GM19372 (cell line): ENCODE data around the gene TRAPPC12.
"Not testable (repeated sequence)": the region's sequence is repeated elsewhere in the genome, so short reads cannot be mapped to it uniquely, and the experiment has no call there.

ENCODE experiments used
- ATAC-seq: cut with Tn5 transposase; IDR thresholded peaks from one replicate; pipeline ENCODE4 v1.9.1; 2021; ENCODE audit warnings: mild to moderate bottlenecking, low read depth, moderate library complexity; ENCODE audit not compliant: unreplicated experiment

TRAPPC12 gene

DNA sequence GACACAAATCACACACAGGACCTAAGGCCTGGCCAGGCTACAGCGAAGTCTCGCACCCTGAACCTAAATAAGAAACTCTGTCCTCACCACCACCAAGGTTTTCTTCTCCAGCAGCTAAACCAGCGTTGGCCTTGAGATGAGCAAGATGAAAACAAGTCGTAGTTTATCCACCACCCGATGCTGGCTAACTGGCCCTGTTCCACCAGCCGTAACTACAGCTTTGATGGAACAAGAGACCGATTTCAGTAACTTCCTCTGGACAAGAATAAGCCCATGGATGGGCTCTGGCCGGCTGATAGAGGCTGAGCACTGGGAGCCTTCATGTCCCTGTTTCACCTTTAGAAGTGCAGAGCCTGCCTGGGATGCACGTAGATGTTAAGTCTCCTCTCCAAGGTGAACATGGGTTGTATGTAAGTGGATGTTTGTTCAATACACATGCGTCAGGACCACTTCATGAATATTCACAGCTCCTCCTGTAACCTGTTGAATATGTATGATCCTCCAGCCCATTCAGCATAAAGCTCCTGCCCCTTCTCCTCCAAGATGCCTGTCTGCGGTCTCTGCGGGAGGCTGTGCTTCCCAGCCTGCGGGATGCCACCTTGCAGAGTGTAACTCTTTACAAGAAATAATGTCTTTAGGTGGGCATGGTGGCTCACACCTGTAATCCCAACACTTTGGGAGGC is 115.6 kb downstream of the TRAPPC12 start:
- ATAC-seq: no peak

DNA sequence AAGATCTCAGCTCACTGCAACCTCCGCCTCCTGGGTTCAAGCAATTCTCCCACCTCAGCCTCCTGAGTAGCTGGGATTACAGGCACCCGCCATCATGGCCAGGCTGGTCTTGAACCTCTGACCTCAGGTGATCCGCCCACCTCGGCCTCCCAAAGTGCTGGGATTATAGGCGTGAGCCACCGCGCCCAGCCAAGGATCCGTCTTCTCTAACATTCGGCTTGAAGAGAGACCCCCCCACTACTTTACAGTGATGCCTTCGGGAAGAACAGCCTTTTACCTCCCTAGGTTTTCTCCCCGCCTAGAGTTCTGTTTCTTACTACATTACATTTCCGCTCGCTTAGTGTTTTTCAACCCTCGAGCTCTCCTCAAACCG is 117.2 kb downstream of the TRAPPC12 start:
- not testable (repeated sequence) for ATAC-seq

DNA sequence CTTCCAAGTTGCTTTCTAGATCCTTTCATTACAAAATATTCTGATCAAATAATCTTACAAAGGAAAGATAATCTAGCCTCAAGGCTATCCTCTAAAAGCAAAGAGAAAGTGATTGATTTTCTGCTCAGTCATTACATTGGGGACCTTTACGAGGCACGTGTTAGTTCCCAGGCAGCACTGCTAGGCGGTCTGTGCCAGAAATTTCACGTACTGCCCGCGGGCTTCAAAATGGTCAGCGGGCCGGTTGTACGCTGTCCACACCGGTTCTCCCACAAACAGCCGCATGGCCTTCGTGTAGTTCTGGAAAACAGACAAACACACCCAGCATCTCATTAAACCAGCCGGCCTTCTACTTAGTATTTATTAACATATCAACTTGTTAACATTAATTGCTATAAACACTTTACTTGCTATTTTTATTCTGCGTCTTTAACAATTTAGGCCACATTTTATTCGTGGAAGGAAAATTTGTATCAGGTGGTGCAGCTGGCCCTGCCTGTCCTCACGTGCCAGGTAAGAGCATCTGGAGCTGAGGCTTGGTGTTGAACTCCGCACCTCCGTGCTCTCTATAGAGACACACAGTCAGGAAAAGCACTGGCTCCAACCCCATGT is 119.4 kb downstream of the TRAPPC12 start:
- no peak for ATAC-seq

DNA sequence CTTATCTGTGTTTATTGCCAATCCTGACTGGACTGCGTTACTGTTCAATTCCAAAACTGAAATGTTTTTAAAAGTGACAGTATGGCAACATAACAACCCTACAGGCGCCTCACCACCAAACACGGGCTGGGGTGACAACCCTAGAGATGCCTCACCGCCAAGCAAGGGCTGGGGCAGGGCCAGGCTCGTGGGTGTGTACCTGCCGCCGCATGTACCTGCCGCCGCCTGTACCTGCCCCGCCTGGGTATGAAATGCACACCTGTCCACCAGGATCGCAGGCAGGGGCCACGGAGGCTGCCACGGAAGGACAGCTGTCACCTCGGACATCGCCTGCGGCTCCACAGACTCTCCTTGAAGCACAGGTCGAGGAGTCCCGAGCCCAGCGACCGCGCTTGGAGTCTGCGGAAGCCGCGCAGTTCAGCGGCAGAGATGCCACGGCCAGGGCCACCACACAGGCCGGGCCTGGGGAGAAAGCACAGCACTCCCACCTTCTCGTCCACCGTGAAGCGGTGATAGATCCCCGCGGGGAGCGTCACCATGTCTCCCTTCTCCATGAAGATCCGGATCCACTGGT is 120.9 kb downstream of the TRAPPC12 start:
- no peak for ATAC-seq

DNA sequence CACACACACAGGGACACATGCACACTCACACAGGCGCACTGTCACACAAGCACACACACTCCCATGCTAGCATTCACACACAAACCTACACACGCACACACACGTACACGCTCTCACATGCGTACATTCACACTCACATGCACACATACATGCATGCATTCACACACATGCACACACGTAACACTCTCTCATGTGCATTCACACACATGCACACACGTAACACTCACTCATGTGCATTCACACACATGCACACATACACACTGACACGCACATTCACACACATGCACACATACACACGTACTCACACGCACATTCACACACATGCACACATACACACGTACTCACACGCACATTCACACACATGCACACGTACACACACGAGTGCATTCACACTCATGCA is 123.6 kb downstream of the TRAPPC12 start:
- no peak for ATAC-seq

DNA sequence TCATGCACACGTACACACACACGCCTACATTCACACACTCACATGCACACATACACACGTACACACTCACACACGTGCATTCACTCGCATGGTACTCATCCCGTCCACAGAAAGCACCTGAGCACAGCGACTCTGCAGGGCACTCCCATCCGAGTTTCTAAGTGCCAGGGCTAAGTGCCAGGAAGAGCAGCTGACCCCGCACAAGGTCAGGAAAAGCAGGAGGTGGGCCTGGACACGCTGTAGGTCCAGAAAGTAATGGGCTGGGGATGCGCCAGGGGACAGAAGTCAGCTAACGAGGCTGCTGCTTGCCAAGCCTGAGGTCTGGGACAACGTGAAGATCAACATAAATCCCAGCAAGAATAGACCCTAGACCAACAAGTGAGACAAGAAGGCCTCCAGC is 124.0 kb downstream of the TRAPPC12 start:
- ATAC-seq: no peak

DNA sequence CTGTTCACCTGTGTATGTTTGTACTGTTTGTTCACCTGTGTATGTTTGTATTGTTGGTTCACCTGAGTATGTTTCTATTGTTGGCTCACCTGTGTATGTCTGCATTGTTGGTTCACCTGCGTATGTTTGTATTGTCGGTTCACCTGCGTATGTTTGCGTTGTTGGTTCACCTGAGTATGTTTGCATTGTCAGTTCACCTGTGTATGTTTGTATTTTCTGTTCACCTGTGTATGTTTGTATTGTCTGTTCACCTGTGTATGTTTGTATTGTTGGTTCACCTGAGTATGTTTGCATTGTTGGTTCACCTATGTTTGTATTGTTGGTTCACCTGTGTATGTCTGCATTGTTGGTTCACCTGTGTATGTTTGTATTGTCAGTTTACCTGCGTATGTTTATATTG is 125.2 kb downstream of the TRAPPC12 start:
- no peak for ATAC-seq

DNA sequence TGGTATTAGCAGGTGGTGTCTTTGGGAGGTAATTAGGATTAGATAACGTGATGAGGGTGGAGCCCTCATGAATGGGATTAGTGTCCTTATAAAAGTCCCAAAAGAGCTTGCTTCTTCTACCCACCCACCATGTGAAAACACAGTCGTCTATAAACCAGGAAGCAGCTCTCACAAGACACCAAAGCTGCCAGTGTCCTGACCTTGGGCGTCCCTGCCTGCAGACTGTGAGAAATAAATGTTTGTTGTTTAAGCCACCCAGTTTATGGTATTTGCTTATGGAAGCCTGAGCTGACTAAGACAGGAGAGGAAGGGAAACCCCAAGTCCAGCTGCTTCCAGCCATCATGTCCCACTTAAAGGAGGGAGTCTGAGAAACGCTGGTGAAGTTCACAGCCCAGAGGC is 126.3 kb downstream of the TRAPPC12 start:
- no peak for ATAC-seq

DNA sequence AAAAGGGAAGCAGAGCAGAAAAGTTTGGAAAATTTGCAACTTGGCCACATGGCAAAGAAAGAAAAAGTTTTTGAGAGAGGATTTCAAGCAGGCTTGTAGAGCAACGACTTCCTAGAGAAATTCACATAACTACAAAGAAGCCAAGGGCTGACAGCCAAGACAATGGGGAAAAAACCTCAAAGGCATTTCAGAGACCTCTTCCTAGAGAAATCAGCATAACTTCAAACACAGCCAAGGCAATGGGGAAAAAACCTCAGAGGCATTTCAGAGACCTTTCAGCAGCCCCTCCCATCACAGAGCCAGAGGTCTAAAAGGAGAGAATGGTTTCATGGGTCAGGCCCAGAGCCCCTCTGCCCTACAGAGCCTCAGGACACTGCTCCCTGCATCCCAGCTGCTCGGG is 132.6 kb downstream of the TRAPPC12 start:
- ATAC-seq: no peak

DNA sequence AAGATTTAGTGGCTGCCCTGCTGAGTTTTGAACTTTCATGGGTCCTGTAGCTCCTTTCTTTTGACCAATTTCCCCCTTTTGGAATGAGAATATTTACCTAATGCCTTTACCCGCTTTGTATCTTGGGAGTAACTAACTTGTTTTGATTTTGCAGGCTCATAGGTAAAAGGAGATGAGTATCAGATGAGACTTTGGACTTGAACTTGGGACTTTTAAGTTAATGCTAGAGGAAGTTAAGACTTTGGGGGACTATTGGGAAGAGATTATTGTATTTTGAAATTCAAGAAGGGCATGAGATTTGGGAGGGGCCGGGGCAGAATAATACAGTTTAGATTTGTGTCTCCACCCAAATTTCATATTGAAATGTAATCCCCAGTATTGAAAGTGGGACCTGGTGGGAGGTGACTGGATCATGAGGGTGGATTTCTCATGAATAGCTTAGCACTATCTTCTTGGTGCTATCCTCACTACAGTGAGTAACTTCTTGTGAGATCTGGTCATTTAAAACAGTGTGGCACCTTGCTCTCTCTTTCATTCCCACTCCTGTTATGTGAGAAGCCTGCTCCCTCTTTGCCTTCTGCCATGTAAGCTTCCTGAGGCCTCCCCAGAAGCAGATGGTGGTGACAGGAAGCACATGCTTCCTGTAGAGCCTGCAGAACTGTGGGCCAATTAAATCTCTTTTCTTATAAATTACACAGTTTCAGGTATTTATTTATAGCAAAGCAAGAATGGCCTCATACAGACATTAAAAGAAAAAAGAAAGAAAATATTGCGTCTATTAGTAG is 133.7 kb downstream of the TRAPPC12 start:
- no peak for ATAC-seq

DNA sequence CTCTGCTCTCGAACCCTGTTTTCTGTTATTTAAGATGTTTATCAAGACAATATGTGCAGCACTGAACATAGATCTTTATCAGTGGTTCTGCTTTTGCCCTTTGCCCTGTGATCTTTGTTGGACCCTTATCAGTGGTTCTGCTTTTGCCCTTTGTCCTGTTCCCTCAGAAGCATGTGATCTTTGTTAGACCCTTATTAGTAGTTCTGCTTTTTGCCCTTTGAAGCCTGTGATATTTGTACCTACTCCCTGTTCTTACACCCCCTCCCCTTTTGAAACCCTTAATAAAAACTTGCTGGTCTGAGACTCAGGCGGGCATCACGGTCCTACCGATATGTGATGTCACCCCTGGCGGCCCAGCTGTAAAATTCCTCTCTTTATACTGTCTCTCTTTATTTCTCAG is 135.9 kb downstream of the TRAPPC12 start:
- not testable (repeated sequence) for ATAC-seq

DNA sequence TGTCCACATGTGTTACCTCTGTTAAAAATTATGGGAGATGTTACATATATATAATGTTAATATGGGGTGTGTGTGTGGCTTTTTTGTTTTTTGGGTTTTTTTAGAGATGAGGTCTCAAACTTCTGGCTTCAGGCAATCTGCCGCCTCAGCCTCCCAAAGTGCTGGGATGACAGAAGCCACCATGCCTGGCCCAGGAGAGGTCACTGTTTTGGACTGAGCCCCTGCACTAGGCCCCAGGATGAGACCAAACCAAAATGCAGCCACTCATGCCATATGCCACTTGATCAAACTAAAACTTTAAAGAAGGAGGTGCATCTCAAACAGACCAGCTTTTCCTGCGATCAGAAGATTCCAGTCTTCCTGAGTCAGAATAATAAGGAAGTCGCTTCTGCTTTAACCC is 137.3 kb downstream of the TRAPPC12 start:
- ATAC-seq: no peak

DNA sequence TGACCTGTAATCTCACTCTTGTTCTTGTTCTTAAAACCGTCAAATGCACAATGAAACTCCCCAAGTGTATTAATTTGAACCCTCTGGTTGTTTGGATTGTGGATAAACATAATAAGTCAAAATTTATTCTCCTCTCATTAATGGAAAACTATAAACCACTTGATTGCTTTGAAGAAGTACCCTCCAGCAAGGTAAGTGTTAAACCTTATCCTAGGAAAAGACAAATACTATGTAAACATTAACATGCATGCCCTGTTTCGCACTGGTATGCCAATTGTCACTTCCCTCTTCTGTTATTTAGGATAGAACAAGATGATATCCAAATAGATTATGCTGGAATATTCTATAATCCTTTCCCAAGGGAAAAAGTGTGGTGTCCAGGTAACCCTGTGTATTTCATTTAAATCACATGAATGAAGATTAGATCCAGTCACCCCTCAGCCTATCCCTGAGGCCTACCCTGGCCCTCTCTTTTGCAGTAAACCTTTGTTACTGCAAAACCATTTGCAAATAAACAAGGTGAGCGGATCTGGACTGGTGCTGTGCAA is 138.5 kb downstream of the TRAPPC12 start:
- no peak for ATAC-seq

DNA sequence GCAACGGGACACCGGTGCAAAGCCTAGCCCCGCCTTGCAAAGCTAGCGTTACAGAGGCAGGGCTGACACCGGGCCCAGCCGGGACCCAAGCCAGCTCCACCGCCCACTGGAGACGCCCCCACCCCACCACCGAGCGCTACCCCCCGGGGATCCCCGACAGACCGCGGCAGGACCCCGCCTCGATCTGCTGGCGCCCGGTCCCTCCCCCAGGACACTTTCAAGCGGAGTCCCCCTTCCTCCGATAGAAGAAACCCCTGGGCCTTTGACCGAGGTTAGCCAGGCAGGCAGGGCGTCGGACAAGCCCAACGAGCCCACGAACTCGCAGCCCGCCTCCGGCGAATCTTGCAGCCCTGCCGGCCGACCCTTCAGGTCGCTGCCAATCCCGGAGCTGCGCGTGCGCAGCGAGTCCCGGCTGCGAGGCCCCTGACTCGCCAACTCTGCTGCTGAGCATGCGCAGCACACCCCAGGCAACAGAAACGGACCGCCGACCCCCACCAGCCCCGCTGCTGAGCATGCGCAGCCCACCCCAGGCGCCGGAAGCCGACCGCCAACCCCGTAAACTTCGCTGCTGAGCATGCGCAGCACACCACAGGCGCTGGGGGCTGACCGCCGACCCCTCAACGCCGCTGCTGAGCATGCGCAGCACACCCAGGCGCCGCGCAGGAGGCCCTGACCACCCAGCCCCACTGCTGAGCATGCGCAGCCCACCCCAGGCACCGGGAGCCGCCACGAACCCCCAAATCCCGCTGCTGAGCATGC is 139.2 kb downstream of the TRAPPC12 start:
- ATAC-seq: peak; percentile 77

DNA sequence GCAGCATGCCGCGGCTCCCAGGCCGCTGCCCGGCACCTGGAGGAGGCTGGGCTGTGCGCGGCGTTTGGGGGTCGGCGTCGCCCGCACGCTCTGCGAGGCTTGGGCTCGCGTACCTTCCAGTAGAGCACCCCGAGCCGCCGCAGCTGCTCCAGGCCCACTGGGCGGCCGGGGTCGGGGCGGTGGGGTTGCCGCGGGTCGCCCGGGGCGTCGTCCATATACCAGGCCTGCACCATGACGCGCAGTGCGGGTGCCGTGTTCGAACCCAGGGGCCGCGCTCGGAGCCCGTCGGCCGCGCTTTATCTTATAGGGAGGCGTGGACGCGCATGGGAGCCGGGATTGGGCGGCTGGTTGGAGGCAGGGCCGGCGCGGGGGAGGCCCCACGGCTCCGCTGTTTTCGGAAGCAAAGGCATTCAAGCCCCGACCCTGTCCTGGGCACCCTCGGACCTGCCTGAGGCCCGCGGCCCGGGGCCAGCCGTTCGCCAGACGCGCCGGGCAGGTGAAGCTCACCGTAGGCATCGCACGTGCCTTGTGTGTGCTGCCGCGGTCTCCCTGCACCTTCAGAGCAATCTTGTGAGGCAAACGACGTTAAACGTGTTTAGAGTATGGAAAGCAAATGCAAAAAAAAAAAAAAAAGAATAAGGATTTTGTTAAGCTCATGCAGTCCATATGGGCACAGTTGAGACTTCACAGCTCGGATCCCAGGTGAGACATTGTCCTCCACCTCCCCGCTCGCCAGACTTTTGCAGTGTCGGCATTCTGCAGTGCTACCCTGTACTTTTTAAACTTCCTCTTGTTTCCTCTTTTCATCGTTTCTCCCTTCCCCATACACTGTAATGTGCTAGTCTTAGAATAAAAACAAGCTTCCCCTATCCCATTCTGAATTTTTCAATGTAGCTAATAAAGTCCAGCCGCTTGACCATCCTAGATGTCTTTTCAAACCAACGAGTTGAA is 140.0 kb downstream of the TRAPPC12 start, which contains the start of gene ADI1:
TSS of gene ADI1 (minus strand) at position 277 of the 951 bp plus-strand sequence. CDS start at position 233, 44 bp downstream.
- peak; percentile 49 for ATAC-seq

DNA sequence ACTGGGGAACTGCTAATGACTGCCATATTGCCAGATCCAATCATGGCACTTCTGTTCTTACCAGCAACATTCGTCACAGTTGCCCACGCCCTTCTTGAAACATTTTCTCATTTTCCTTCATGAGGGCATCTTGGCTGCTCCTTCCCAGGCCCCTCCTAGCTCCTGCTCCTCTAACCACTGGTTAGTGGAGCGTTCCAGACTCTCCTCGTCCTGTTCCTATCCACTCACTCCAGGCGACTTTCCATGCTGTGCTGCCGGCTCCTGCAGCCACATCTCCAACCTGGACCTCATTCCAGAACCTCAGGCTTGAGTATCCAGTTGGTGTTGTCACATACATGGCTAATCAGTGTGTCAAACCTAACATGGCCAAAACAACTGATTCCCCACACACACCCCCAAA is 141.1 kb downstream of the TRAPPC12 start:
- ATAC-seq: no peak

DNA sequence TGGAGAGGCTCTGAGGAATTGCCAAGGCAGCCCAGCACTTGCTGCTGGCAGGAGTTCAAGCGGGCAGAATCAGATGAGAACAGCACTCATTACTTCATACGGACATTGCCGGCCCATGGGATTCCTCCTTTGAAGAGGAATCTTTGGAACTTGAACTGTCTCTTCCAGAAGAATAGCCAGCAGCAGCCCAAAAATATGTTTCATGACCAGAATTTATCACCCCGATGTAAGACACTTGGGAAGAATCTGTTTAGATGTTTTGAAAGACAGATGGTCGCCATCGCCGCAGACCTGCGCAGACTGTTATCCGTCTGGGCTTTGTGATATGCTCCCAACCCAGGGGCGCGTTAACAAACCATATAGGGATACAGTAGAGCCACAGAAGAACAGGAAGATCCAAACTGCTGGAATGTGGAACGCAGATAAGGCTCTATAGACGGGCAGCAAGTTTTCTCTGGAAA is 143.5 kb downstream of the TRAPPC12 start:
- ATAC-seq: no peak

DNA sequence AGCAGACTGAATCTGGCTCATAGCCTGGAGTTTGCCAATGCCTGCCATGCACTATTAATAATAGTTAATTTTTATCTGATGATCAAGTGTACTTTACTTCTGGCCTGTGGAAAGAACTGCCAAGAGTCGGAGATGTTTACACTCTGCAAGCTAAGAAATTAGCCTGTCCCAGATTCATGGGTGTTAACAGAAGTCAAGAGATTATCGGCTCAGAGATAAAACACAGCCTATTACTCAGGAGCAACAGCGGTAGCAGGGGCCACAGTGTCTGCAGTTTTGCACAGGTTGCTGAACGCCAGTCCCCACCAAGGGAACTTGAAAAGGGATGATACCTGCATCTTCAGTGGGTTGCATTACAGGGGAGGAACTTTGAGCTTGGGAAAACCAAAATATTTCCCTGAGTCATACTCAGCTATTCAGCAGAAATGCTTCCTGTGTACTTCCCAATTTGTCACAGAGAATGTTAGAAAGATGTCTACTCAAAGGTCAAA is 144.1 kb downstream of the TRAPPC12 start:
- ATAC-seq: no peak

DNA sequence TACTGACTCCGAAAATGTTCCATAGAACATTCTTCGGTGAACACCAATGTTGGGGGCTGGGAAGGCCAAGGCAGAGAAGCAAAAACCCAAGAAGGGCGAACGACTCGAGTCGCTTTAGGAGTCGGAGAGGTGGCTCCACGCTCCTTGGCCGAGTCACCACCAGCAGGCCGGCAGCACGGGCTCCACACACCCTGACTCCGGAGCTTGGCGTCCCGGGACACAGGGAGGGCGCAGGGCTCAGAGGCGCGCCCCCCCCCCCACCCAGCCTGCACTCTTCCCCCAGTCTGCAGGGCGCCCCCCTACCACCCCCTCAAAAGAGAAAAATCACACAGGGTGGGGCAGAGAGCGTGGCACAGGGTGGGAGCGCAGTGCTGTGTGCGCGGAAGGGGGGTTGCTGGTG is 147.4 kb downstream of the TRAPPC12 start:
- no peak for ATAC-seq
